Activated CD4-positive, CD25-positive, alpha-beta regulatory T cell (primary cell): ENCODE results near the gene PFKFB4.
"Not testable (repeated sequence)": the region's sequence is repeated elsewhere in the genome, so short reads cannot be mapped to it uniquely, and the experiment has no call there.

Experiments
- DNase-seq, 4 experiments: peaks; one replicate each; lab custom pipeline; 2025; lab: John Stamatoyannopoulos, UW

Gene PFKFB4

GRCh38 chr3:48558493-48559134 lies 2.0 kb upstream of the PFKFB4 start:
- DNase-seq: no peak

GRCh38 chr3:48555949-48556795 lies 431 bp downstream of the PFKFB4 start:
- no peak for DNase-seq

GRCh38 chr3:48555231-48555948 lies 1.2 kb downstream of the PFKFB4 start:
- no peak for DNase-seq

DNA sequence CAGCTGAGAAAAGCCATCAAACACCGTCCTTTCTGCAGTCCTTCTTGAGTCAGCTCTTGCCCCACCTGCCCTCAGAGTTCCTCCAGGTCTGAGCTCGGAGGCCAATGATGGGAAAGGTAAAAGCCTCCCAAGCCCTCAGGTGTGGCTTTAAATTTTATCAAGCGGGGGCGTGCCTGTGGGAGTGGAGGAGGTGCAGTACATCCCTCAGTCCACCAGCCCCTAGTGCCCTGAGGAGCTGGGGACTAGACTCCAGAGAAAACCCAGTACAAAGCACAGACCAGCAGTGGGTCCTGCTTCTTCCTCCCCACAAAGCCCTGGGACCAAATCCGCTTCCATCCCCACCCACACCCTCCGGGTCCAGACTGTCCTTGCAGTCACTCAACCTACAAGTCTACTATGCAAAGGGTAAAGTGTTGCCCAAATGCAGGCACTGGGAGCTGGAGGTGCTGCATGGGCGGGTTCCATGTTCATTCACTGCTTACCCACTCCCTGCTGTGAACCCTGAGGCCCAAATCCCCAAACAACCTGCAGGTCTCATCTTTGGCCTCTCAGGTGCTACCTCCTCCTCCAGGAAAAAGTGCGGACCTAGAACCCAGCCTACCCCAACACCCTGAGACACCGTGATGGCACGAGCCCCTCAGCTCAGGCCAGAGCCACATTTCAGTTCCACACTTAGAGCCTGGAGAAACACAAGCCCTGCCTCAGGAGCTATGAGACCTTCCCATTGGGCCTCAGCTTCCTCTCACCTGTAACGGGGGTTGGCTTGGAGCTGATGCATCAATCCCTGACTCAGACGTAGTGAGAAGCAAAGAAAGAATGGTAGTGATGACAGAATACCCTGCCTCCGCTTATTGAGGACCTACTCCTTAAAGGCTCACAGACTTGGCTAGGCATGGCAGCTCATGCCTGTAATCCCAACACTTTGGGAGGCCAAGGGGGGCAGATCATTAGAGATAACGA lies 2.4 kb downstream of the PFKFB4 start:
- DNase-seq: no peak

DNA sequence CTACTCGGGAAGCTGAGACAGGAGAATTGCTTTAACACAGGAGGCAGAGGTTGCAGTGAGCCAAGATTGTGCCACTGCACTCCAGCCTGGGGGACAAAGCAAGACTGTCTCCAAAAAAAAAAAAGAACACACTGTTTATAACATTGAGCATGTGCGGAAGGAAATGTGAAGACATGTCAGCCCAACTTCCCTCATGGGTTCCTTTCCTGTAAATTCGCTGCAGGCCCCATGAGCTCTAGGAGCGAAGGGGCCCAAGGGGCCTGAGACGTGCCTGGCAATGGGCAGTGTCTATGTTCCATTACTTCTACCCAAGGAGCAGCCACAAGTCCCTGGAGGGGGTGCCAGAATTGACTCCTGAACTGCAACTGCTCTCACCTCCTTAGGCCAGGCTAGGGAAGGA lies 3.2 kb downstream of the PFKFB4 start:
- DNase-seq: no peak

DNA sequence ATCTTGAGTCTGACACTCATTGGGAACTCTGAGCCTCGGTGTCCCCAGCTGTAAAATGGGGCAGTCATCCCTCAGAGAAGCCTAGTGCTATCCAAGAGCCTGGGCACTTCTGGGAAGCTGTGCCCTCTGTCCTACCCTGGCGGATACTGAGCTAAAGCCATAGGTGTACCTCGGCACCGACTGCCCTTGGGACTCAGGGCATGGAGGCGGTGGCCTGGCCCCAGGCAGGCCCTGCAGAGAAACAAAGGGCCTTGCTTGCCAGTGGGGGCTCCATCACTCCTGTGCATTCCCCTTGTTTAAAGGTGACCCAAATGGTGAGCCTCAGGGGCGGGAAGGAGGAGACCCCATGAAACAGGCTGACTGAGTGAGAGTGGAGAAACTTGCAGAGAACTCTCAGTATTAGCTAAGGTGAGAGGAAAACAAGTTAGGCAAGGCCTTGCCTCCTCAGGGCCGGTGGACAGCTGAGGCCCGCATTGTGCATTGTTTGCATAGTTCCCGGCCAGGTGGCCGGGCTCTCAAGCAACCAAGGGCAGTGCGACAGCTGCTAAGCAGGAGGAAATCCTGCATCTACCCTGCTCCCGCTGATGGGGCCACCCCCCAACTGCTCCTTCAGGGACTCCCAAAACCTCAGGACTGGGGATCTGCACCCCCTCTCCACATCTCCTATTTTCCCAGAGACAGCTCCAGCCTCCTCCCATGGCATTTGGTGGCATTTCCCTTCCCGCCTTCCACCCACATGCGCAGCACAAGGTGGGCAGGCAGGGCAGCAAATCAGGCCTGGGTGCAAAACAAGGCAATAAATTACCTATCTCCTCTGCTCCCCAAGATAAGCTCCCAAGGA lies 4.3 kb downstream of the PFKFB4 start:
- no peak for DNase-seq

DNA sequence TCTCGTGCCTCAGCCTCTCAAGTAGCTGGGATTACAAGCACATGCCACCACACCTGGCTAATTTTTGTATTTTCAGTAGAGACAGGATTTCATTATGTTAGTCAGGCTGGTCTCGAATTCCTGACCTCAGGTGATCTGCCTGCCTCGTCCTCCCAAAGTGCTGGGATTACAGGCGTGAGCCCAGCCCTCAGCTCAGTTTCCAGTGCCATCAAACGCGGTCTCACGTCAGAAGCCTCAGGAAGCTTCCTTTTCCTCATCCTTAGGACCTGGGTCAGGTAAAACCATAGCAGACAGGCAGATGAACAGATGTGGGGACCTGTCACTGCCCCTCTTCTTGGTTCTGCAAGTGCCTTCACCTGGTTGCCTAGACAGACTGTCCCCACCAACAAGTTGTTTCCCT lies 5.0 kb downstream of the PFKFB4 start:
- DNase-seq: not testable (repeated sequence)

GRCh38 chr3:48548729-48549705 lies 7.6 kb downstream of the PFKFB4 start:
- peak; percentile 64 to 86 (median 70) for DNase-seq

DNA sequence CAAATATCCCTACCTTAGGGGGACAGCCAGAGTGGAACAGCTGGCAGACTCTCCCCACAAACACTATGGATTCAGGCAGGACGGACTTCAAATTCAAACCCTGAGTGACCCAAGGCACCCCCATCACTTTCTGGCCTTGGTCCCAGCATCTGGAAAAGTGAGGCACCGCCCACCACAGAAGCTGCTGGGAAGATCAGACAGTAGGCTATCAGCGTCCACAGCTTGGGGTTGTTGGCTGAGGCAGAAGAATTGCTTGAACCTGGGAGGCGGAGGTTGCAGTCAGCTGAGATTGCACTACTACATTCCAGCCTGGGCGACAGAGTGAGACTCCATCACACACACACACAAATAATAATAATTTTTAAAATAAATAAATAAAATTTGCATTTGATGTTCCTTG lies 8.5 kb downstream of the PFKFB4 start:
- no peak for DNase-seq

- DNase-seq: no peak
Measured at GRCh38 chr3:48546203-48546829, 10.3 kb downstream of the PFKFB4 start.

DNA sequence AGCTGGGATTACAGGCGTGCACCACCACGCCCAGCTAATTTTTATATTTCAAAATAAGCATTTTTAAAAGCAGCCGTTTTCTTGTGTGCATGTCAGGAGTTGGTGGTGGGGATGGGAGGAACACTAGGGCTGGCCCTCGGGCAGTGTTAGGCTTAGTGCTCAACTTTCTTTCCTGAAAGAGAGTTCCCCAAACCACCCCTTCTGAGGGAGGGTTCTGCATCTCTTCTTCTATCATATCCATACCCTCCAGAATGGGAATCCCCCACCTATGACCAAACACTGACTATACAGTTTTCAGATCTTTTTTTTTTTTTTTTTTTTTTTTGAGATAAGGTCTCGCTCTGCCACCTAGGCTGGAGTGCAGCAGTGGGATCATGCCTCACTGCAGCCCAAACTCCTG lies 12.5 kb downstream of the PFKFB4 start:
- DNase-seq: no peak

GRCh38 chr3:48543271-48543866 lies 13.2 kb downstream of the PFKFB4 start:
- DNase-seq: no peak

GRCh38 chr3:48538451-48538850 lies 18.2 kb downstream of the PFKFB4 start:
- DNase-seq: no peak

DNA sequence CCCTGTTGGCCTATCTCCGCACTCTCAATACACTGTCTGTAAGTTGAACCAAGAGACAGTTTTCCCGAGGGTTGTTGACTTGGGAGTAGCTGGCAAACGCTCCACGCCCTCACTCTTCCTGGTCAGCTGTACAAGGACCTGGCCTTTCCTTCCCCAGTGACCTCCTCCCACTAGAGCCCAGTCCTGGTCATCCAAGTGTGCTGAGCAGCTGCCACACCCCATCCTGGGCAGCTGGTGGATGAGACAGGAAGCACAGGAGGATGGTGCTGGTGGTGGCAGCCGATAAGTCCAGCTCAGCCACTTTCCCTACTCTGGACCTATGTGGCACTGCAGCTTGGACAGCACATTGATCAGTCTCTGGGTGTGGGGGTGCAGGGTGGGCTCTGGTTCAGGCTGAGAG lies 19.8 kb downstream of the PFKFB4 start:
- no peak for DNase-seq

DNA sequence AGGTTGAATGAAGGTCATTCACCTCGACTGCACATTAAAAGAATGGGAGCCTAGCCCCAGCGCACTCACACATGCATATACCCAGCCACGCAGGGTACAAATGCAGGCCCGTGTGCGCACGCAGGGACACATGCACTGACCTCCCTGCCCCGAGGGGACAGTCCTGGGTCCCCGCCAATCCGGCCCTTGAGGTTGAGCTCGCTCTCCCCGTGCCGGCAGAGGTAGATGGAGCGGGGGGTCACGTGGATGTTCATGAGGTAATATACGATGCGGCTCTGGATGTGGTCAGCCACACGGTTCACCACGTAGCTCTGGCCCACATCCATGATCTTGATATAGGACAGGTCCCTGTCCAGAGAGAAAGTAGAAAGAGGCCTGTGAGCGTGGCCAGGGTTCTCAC lies 20.5 kb downstream of the PFKFB4 start:
- DNase-seq: no peak

DNA sequence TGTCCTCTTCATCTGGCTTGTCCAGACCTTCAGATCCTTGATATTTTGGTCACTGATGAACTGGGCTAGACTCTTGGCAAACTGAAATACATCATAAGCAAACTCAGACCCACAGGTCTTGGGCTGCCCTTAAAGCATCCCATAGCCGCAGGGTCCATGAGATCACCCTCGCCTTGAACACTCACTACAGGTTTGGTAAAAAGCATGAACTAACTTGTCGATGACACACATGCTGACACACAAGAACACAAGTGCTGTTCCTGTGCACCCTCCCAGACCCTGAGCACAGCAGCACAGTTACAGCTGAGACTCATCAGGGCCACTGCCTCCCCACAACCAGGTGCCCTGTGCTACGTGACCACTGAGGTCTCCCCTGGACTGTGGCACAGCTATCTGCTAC lies 21.0 kb downstream of the PFKFB4 start:
- DNase-seq: no peak

- DNase-seq: no peak
Measured at GRCh38 chr3:48532977-48533337, 23.6 kb downstream of the PFKFB4 start.

DNA sequence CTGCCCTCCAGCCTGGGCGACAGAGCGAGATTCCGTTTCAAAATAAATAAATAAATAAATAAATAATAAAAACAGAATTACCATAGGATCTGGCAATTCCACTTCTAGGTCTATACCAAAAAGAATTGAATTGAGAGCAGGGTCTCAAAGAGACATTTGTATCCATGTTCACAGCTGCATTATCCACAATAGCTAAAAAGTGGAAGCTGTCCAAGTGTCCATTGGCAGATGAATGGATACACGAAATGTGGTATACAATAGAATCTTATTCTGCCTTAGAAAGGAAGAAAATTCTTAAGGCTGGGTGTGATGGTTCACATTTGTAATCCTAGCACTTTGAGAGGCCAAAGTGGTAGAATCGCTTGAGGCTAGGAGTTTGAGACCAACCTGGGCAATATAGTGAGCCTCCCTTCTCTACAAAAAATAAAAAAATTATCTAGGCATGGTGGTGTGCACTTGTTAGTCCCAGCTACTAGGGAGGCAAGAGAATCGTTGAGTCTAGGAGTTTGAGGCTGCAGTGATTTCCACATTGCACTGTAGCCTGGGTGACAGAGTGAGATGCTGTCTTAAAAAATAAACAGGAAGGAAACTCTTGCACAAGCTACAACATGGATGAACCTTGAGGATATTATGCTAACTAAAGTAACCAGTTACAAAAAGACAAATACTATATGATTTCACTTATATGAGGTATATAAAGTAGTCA lies 24.2 kb downstream of the PFKFB4 start:
- no peak for DNase-seq
